ENCODE data around the gene FAM168A. TPM values are rescaled to one million over a fixed set of nuclear protein-coding genes. Genes with fewer than 3 reads are reported as not detected.
"Not testable (repeated sequence)": the region's sequence is repeated elsewhere in the genome, so short reads cannot be mapped to it uniquely, and the experiment has no call there.

Gene FAM168A
- total and polyA plus RNA-seq, 4 donors, result 5.5 to 52.0 (median 25.5) TPM

DNA sequence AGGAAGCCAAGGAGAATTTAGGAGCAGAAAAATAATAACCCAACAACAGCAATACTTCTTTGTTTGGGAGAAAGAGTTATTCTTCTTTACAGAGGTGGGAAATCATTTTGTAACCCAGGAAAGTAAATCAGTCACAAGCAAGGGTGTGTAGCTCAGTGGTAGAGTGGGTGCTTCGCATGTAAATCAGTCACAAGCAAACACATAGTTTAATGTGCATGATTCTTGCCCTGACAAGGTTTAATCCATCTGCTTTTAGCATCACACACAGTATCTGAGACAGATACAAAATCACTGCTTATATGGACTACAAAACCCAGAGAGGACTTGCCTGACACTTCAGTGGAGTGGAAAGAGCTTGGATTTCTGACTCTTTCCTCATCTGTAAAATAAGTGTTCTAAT lies 139.7 kb downstream of the FAM168A start:
- no peak for ATAC-seq (ENCODE audit: low FRiP score)
- intact Hi-C loops (cut with DNase I), result no loop called here

DNA sequence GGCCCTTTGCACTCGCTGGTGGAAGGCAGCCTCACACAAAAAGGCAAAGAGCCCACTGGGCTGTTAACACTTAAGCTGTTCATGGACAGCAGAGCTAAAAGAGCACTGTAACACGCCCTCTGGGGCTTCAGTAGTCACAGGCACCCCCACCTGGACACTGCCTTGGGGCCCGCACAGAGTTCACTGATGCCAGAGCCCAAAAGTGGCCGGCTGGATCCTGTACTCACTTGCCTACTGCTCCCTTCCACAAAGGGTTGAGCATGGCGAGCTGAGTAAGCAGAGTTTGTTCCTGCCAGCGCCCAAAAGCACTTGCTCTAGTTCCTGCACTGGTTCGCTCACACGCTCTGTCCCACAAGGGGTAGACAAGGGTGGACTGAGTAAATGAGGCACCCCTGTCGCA lies 142.9 kb downstream of the FAM168A start:
- H3K36me3 ChIP-seq (ENCODE audit: control insufficient read depth in 1 of 2, insufficient read depth in 2 of 2, low read length in 1 of 2), result no peaks in the 10 kb centered on the region
- no peaks in the 10 kb centered on the region for H3K27me3 ChIP-seq (ENCODE audit: control insufficient read depth in 1 of 2, insufficient read depth in 2 of 2, low read length in 1 of 2)
- H3K27ac ChIP-seq (ENCODE audit: low read depth in 1 of 2, low read length in 2 of 2), result no peak overlapping the region
- no peaks in the 10 kb centered on the region for H3K4me1 ChIP-seq (ENCODE audit: control insufficient read depth in 1 of 2, insufficient read depth in 2 of 2, low read length in 2 of 2)
- no peak overlapping the region for H3K4me3 ChIP-seq (ENCODE audit: low read length in 2 of 2)
- 91% methylated on average over 9 of the region's 9 CpGs for WGBS, 2 donors
- ATAC-seq (ENCODE audit: low FRiP score) (no peak), DNase-seq (peak in 1 of 2 donors; percentile 60)
- H3K9me3 ChIP-seq (ENCODE audit: control insufficient read depth, low read length), result no peaks in the 10 kb centered on the region
- intact Hi-C loops (cut with DNase I), result no loop called here

More for the DNA sequence above, 139.7 kb downstream of the FAM168A start:
- Histone ChIP-seq H3K4me3 (ENCODE audit: low read length in 2 of 2) (no peak overlapping the region), H3K36me3 (ENCODE audit: control insufficient read depth in 1 of 2, insufficient read depth in 2 of 2, low read length in 1 of 2) (no peaks in the 10 kb centered on the region), H3K9me3 (ENCODE audit: control insufficient read depth, low read length) (no peaks in the 10 kb centered on the region), H3K27ac (ENCODE audit: low read depth in 1 of 2, low read length in 2 of 2) (no peak overlapping the region), H3K4me1 (ENCODE audit: control insufficient read depth in 1 of 2, insufficient read depth in 2 of 2, low read length in 2 of 2) (peaks cover 0 to 4% of the 10 kb centered on the region in 2 donors), H3K27me3 (ENCODE audit: control insufficient read depth in 1 of 2, insufficient read depth in 2 of 2, low read length in 1 of 2) (no peaks in the 10 kb centered on the region)
- no peak for DNase-seq
- WGBS, 2 donors, result 96 to 100% methylated on average over 1 of the region's 1 CpG

GRCh38 chr11:73453562-73453961 lies 144.3 kb downstream of the FAM168A start:
- DNase-seq, result no peak
- WGBS, 2 donors, result 90 to 91% methylated on average over 4 of the region's 4 CpGs
- intact Hi-C loops (cut with DNase I), result no loop called here
- no peaks in the 10 kb centered on the region for H3K4me1 ChIP-seq (ENCODE audit: control insufficient read depth in 1 of 2, insufficient read depth in 2 of 2, low read length in 2 of 2)
- no peaks in the 10 kb centered on the region for H3K27me3 ChIP-seq (ENCODE audit: control insufficient read depth in 1 of 2, insufficient read depth in 2 of 2, low read length in 1 of 2)
- no peaks in the 10 kb centered on the region for H3K36me3 ChIP-seq (ENCODE audit: control insufficient read depth in 1 of 2, insufficient read depth in 2 of 2, low read length in 1 of 2)
- H3K9me3 ChIP-seq (ENCODE audit: control insufficient read depth, low read length), result no peaks in the 10 kb centered on the region
- no peak for ATAC-seq (ENCODE audit: low FRiP score)
- H3K27ac ChIP-seq (ENCODE audit: low read depth in 1 of 2, low read length in 2 of 2), result no peak overlapping the region
- no peak overlapping the region for H3K4me3 ChIP-seq (ENCODE audit: low read length in 2 of 2)

GRCh38 chr11:73452726-73453125 lies 145.2 kb downstream of the FAM168A start:
- H3K27ac ChIP-seq (ENCODE audit: low read depth in 1 of 2, low read length in 2 of 2), result no peak overlapping the region
- intact Hi-C loops (cut with DNase I), result no loop called here
- DNase-seq, result no peak
- no peaks in the 10 kb centered on the region for H3K36me3 ChIP-seq (ENCODE audit: control insufficient read depth in 1 of 2, insufficient read depth in 2 of 2, low read length in 1 of 2)
- H3K4me1 ChIP-seq (ENCODE audit: control insufficient read depth in 1 of 2, insufficient read depth in 2 of 2, low read length in 2 of 2), result no peaks in the 10 kb centered on the region
- 96% methylated on average over 2 of the region's 2 CpGs for WGBS, 2 donors
- no peak overlapping the region for H3K4me3 ChIP-seq (ENCODE audit: low read length in 2 of 2)
- no peaks in the 10 kb centered on the region for H3K27me3 ChIP-seq (ENCODE audit: control insufficient read depth in 1 of 2, insufficient read depth in 2 of 2, low read length in 1 of 2)
- no peaks in the 10 kb centered on the region for H3K9me3 ChIP-seq (ENCODE audit: control insufficient read depth, low read length)
- ATAC-seq (ENCODE audit: low FRiP score), result no peak

GRCh38 chr11:73451896-73452295 lies 146.0 kb downstream of the FAM168A start:
- H3K36me3 ChIP-seq (ENCODE audit: control insufficient read depth in 1 of 2, insufficient read depth in 2 of 2, low read length in 1 of 2), result no peaks in the 10 kb centered on the region
- no peak overlapping the region for H3K27ac ChIP-seq (ENCODE audit: low read depth in 1 of 2, low read length in 2 of 2)
- ATAC-seq (ENCODE audit: low FRiP score) (no peak), DNase-seq (no peak)
- intact Hi-C loops (cut with DNase I), result no loop called here
- no peaks in the 10 kb centered on the region for H3K9me3 ChIP-seq (ENCODE audit: control insufficient read depth, low read length)
- no peak overlapping the region for H3K4me3 ChIP-seq (ENCODE audit: low read length in 2 of 2)
- peaks cover 0 to 1% of the 10 kb centered on the region in 2 donors for H3K4me1 ChIP-seq (ENCODE audit: control insufficient read depth in 1 of 2, insufficient read depth in 2 of 2, low read length in 2 of 2)
- no peaks in the 10 kb centered on the region for H3K27me3 ChIP-seq (ENCODE audit: control insufficient read depth in 1 of 2, insufficient read depth in 2 of 2, low read length in 1 of 2)

GRCh38 chr11:73446766-73447165 lies 151.1 kb downstream of the FAM168A start:
- Histone ChIP-seq H3K27ac (ENCODE audit: low read depth in 1 of 2, low read length in 2 of 2) (no peak overlapping the region), H3K4me3 (ENCODE audit: low read length in 2 of 2) (no peak overlapping the region), H3K36me3 (ENCODE audit: control insufficient read depth in 1 of 2, insufficient read depth in 2 of 2, low read length in 1 of 2) (no peaks in the 10 kb centered on the region), H3K27me3 (ENCODE audit: control insufficient read depth in 1 of 2, insufficient read depth in 2 of 2, low read length in 1 of 2) (no peaks in the 10 kb centered on the region), H3K4me1 (ENCODE audit: control insufficient read depth in 1 of 2, insufficient read depth in 2 of 2, low read length in 2 of 2) (peaks cover 0 to 5% of the 10 kb centered on the region in 2 donors), H3K9me3 (ENCODE audit: control insufficient read depth, low read length) (no peaks in the 10 kb centered on the region)
- WGBS, 2 donors, result 2 to 12% methylated on average over 2 of the region's 2 CpGs
- DNase-seq, result no peak
- intact Hi-C loops (cut with DNase I), result no loop called here
- no peak for ATAC-seq (ENCODE audit: low FRiP score)

- no peak for DNase-seq
- intact Hi-C loops (cut with DNase I), result no loop called here
These were observed 151.9 kb downstream of the FAM168A start for GRCh38 chr11:73445980-73446379.

DNA sequence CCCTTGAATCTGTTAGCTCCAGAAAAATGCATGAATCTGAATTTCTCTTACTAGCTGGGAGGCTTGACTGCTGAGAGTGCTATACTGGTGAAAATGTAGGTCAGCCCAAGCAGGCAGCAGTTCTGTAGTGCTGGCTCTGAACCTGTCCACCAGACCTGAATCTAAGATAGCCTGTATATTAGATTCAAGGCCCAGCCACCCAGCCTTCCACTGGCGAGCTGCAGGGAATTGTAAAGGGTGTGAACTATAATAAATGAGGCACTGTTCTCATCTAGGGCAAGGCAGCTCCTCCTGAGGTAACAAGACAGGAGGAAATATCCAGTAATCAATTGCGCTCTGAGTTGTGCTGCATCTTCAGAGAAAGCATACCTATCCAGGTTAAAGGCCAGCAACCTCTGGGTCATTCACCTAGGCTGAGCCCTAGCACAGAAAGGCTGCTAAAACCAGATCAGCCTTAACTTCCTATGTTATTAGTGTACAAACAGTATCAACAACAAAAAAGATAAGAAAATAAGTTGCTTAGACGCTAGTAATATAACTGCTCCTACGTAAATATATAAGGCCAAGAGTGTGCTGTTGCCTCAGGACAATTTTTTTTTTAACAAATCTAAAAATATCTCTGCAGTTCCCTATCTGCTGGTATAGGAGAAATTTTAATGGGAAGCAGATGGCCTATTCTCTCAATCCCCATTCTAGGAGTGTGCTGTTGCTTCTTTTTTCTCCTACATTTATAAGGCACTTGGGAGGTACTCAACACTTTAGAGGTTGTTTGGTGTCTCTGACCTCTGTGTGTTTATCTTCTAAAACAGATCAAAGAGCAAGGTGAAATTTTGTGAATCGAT lies 158.7 kb downstream of the FAM168A start:
- intact Hi-C loops (cut with DNase I), result no loop called here

More at GRCh38 chr11:73445980-73446379, 151.9 kb downstream of the FAM168A start:
- no peaks in the 10 kb centered on the region for H3K27me3 ChIP-seq (ENCODE audit: control insufficient read depth in 1 of 2, insufficient read depth in 2 of 2, low read length in 1 of 2)
- no peak overlapping the region for H3K27ac ChIP-seq (ENCODE audit: low read depth in 1 of 2, low read length in 2 of 2)
- ATAC-seq (ENCODE audit: low FRiP score), result no peak
- no peak overlapping the region for H3K4me3 ChIP-seq (ENCODE audit: low read length in 2 of 2)
- H3K4me1 ChIP-seq (ENCODE audit: control insufficient read depth in 1 of 2, insufficient read depth in 2 of 2, low read length in 2 of 2), result peaks cover 0 to 5% of the 10 kb centered on the region in 2 donors
- H3K36me3 ChIP-seq (ENCODE audit: control insufficient read depth in 1 of 2, insufficient read depth in 2 of 2, low read length in 1 of 2), result no peaks in the 10 kb centered on the region
- no peaks in the 10 kb centered on the region for H3K9me3 ChIP-seq (ENCODE audit: control insufficient read depth, low read length)

GRCh38 chr11:73436859-73437258 lies 161.1 kb downstream of the FAM168A start:
- H3K36me3 ChIP-seq (ENCODE audit: control insufficient read depth in 1 of 2, insufficient read depth in 2 of 2, low read length in 1 of 2); H3K4me1 ChIP-seq (ENCODE audit: control insufficient read depth in 1 of 2, insufficient read depth in 2 of 2, low read length in 2 of 2); H3K27ac ChIP-seq (ENCODE audit: low read depth in 1 of 2, low read length in 2 of 2); H3K27me3 ChIP-seq (ENCODE audit: control insufficient read depth in 1 of 2, insufficient read depth in 2 of 2, low read length in 1 of 2); H3K9me3 ChIP-seq (ENCODE audit: control insufficient read depth, low read length); ATAC-seq (ENCODE audit: low FRiP score); intact Hi-C loops (cut with DNase I); DNase-seq; H3K4me3 ChIP-seq (ENCODE audit: low read length in 2 of 2): not testable (repeated sequence)
- 50 to 60% methylated on average over 4 of the region's 4 CpGs for WGBS, 2 donors

More for the DNA sequence above, 158.7 kb downstream of the FAM168A start:
- 81 to 84% methylated on average over 5 of the region's 5 CpGs for WGBS, 2 donors
- ATAC-seq (ENCODE audit: low FRiP score), result no peak
- no peak overlapping the region for H3K27ac ChIP-seq (ENCODE audit: low read depth in 1 of 2, low read length in 2 of 2)
- DNase-seq, result no peak
- no peaks in the 10 kb centered on the region for H3K36me3 ChIP-seq (ENCODE audit: control insufficient read depth in 1 of 2, insufficient read depth in 2 of 2, low read length in 1 of 2)
- H3K27me3 ChIP-seq (ENCODE audit: control insufficient read depth in 1 of 2, insufficient read depth in 2 of 2, low read length in 1 of 2), result no peaks in the 10 kb centered on the region
- no peaks in the 10 kb centered on the region for H3K9me3 ChIP-seq (ENCODE audit: control insufficient read depth, low read length)
- H3K4me3 ChIP-seq (ENCODE audit: low read length in 2 of 2), result no peak overlapping the region
- H3K4me1 ChIP-seq (ENCODE audit: control insufficient read depth in 1 of 2, insufficient read depth in 2 of 2, low read length in 2 of 2), result no peaks in the 10 kb centered on the region

All from aorta (tissue), 5 donors.